Epithelial cell of esophagus (primary cell): ENCODE data around the gene MBOAT7.
A peak's percentile ranks its signal among the peaks of the same experiment; 100 is the strongest.

Experiments used
- DNase-seq: peaks from one replicate; pipeline ENCODE4 v3.0.0; 2010; ENCODE audit warnings: low read depth
- H3K4me3 ChIP-seq: 2 replicates; pipeline ENCODE4 v1.5.1; 2011; ENCODE audit warnings: mild to moderate bottlenecking, low read length, control low read depth
- CTCF ChIP-seq: IDR thresholded peaks from 2 replicates; pipeline ENCODE4 v1.5.1; 2011; ENCODE audit warnings: low read depth, mild to moderate bottlenecking, low read length, control low read depth, inconsistent platforms; ENCODE audit not compliant: insufficient read depth; ENCODE audit errors: missing control alignments

The MBOAT7 gene

GRCh38 chr19:54148158-54148557 is 41.2 kb downstream of the MBOAT7 start:
- TF ChIP-seq CTCF, result no peak
- no peak for DNase-seq
- H3K4me3 ChIP-seq, result no peak overlapping the region

- no peak for DNase-seq
- no peak overlapping the region for H3K4me3 ChIP-seq
- no peak for TF ChIP-seq CTCF
These were observed 41.7 kb downstream of the MBOAT7 start for GRCh38 chr19:54147676-54148075.

- no peak for TF ChIP-seq CTCF
- no peak for DNase-seq
- H3K4me3 ChIP-seq, result no peak overlapping the region
These were observed 43.7 kb downstream of the MBOAT7 start for GRCh38 chr19:54145541-54146158.

- no peak for DNase-seq
- TF ChIP-seq CTCF, result no peak
These were observed 47.1 kb downstream of the MBOAT7 start for GRCh38 chr19:54142166-54142780.

GRCh38 chr19:54141356-54141755 is 48.0 kb downstream of the MBOAT7 start:
- no peak for DNase-seq
- TF ChIP-seq CTCF, result no peak
- H3K4me3 ChIP-seq, result no peak overlapping the region

More at GRCh38 chr19:54142166-54142780, 47.1 kb downstream of the MBOAT7 start:
- H3K4me3 ChIP-seq, result no peak overlapping the region

GRCh38 chr19:54138489-54139256 is 50.7 kb downstream of the MBOAT7 start:
- no peak for DNase-seq
- no peak for TF ChIP-seq CTCF
- peak overlapping the region; percentile 67 for H3K4me3 ChIP-seq
